Type B pancreatic cell (in vitro differentiated cells): ENCODE data around the gene SYPL2. TPM values are rescaled to one million over a fixed set of nuclear protein-coding genes. Genes with fewer than 3 reads are reported as not detected.
"Not testable (repeated sequence)": the region's sequence is repeated elsewhere in the genome, so short reads cannot be mapped to it uniquely, and the experiment has no call there.

ENCODE experiments used
- DNase-seq: peaks from one replicate; pipeline ENCODE4 v3.0.0; 2021; ENCODE audit warnings: mixed read lengths; ENCODE audit not compliant: unreplicated experiment; ENCODE audit errors: extremely low spot score
- H3K27ac Mint-ChIP-seq: 2 replicates; pipeline ENCODE4 v1.8.0; 2021; ENCODE audit warnings: mild to moderate bottlenecking, mixed read lengths
- H3K27me3 Mint-ChIP-seq: 2 replicates; pipeline ENCODE4 v1.8.0; 2021; ENCODE audit warnings: mixed read lengths
- H3K36me3 Mint-ChIP-seq: 2 replicates; pipeline ENCODE4 v1.8.0; 2021; ENCODE audit warnings: mixed read lengths
- H3K4me1 Mint-ChIP-seq: one replicate; pipeline ENCODE4 v1.8.0; 2021; ENCODE audit warnings: mixed read lengths; ENCODE audit not compliant: unreplicated experiment
- H3K4me3 Mint-ChIP-seq: 2 replicates; pipeline ENCODE4 v1.8.0; 2021; ENCODE audit warnings: mild to moderate bottlenecking, mixed read lengths
- H3K9me3 Mint-ChIP-seq: 2 replicates; pipeline ENCODE4 v1.8.0; 2021; ENCODE audit warnings: mixed read lengths
- total RNA-seq: library from RNA; stranded (reverse); gene quantifications from 2 replicates; pipeline ENCODE4 v1.2.1, GENCODE V29; 2021; ENCODE audit warnings: low replicate concordance
- TF ChIP-seq, protein P1 (sequence below): fragments of 200-600 bp; sonication (generic); conservative IDR thresholded peaks from 2 replicates; pipeline ENCODE4 v1.5.0; 2021; ENCODE audit warnings: antibody characterized with exemption, mild to moderate bottlenecking

Gene SYPL2
- total RNA-seq, 1 donor from 2014 or later = 0.58 TPM

DNA sequence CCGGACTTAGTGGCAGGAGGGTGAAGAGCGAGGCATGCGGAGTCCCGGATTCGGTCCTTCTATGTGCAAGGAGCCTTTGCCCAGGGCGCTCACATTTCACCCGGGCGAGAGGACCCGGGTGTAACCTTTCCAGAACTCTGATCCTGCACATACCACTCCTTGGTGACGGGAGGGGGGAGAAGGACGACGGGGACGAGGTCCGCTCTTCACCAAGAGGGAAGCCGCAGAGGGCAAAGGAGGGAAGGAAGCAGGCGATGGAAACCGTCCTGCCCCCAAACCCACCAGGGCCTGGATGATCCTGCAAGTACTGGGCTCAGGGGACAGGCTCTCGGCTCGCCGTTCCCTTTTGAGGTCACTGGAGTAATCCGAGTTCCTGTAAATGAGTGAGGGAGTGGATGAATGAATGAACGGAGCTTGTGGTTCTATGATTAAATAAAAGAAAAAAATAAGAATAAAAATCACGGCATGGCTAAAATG lies 993 bp downstream of the SYPL2 start:
- Mint-ChIP-seq H3K27ac (no peak overlapping the region), H3K36me3 (no peaks in the 10 kb centered on the region), H3K4me1 (no peaks in the 10 kb centered on the region), H3K4me3 (peak overlapping the region; percentile 72), H3K9me3 (no peaks in the 10 kb centered on the region), H3K27me3 (peaks cover 90% of the 10 kb centered on the region)
- DNase-seq = no peak
- TF ChIP-seq, protein P1, sequence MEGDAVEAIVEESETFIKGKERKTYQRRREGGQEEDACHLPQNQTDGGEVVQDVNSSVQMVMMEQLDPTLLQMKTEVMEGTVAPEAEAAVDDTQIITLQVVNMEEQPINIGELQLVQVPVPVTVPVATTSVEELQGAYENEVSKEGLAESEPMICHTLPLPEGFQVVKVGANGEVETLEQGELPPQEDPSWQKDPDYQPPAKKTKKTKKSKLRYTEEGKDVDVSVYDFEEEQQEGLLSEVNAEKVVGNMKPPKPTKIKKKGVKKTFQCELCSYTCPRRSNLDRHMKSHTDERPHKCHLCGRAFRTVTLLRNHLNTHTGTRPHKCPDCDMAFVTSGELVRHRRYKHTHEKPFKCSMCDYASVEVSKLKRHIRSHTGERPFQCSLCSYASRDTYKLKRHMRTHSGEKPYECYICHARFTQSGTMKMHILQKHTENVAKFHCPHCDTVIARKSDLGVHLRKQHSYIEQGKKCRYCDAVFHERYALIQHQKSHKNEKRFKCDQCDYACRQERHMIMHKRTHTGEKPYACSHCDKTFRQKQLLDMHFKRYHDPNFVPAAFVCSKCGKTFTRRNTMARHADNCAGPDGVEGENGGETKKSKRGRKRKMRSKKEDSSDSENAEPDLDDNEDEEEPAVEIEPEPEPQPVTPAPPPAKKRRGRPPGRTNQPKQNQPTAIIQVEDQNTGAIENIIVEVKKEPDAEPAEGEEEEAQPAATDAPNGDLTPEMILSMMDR = no peak

DNA sequence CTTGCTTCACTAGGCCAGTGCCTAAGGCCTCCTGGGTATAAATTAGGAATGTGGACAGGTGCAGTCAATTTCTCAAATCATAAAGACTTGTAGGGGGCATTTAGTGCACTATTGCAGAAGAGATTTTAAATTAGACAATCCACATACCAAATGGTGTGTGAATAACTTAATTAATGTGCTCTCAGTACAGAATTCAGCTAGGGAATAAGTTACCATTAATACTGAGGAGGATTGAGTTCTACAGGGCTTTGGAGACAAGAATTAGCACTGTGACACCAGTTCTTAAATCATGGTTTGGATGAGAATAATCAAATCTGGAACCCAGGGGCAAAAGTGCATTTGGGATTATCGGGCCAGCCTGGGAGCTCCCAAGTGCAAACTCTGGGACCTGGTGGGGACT lies 1.7 kb downstream of the SYPL2 start:
- H3K4me1 Mint-ChIP-seq = no peaks in the 10 kb centered on the region
- no peaks in the 10 kb centered on the region for H3K36me3 Mint-ChIP-seq
- H3K27me3 Mint-ChIP-seq = peaks cover 90% of the 10 kb centered on the region
- no peaks in the 10 kb centered on the region for H3K9me3 Mint-ChIP-seq
- peak overlapping the region; percentile 72 for H3K4me3 Mint-ChIP-seq
- H3K27ac Mint-ChIP-seq = no peak overlapping the region
- DNase-seq = no peak
- TF ChIP-seq, protein P1 = no peak

DNA sequence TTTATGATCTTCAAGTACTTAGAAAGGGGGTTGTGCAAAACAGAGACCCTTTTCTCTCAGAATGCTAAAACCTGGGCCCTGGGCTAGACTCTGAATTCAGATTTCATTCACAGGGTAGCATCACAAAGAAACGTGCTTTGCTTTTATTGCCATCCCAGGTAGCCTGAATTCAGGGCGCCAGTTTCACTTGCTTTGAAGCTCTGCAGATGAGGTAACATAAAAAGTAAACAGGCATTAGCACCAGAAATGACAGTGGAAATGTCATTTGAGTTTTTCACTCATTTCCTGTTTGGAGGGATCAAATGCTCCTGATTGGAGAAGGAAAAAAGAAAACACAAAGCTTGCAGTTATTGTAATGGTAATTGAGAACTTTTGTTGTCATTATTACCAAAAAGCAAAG lies 2.6 kb downstream of the SYPL2 start:
- TF ChIP-seq, protein P1 = no peak
- H3K36me3 Mint-ChIP-seq = no peaks in the 10 kb centered on the region
- no peaks in the 10 kb centered on the region for H3K9me3 Mint-ChIP-seq
- peaks cover 90% of the 10 kb centered on the region for H3K27me3 Mint-ChIP-seq
- H3K27ac Mint-ChIP-seq = no peak overlapping the region
- DNase-seq = no peak
- H3K4me3 Mint-ChIP-seq = no peak overlapping the region
- H3K4me1 Mint-ChIP-seq = no peaks in the 10 kb centered on the region

DNA sequence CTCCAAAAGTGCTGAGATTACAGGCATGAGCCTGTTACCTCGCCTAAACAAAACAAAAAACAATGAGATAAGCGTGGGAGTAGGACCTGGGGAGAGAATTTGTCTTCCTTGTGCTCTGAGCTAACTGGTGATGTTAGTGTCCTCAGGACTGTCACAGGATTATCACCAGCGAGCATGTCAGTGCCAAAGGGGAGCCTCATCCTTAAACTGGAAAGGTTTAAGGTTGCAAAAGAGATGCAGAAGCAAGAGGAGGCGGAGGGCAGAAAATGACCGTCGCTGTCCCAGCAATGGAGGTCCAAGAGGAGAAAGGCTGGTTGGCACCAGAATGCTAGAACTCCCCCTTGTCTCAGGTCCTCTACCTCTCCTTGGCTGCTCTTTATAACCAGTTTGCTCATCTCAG lies 3.9 kb downstream of the SYPL2 start:
- Mint-ChIP-seq H3K4me1 (no peaks in the 10 kb centered on the region), H3K4me3 (no peak overlapping the region), H3K36me3 (no peaks in the 10 kb centered on the region), H3K9me3 (no peaks in the 10 kb centered on the region), H3K27ac (no peak overlapping the region), H3K27me3 (peaks cover 89% of the 10 kb centered on the region)
- TF ChIP-seq, protein P1 = no peak
- DNase-seq = no peak

DNA sequence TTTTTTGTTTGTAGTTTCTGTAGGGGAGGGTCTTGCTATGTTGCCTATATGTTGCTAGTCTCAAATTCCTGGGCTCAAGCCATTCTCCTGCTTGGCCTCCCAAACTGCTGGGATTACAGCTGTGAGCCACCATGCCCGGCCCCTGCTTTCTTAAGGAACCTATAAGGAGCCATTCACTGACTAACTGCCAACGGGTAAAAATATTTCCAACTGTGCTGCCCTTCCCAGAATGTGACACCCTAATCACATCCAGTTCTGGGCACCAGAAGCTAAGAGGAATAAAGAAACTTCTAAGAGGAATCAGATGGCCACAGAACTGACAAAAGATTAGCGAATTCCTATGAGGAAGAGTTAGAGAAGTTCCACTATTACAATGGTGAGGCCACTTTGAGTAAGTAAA lies 6.4 kb downstream of the SYPL2 start:
- no peaks in the 10 kb centered on the region for H3K9me3 Mint-ChIP-seq
- no peak overlapping the region for H3K27ac Mint-ChIP-seq
- H3K4me3 Mint-ChIP-seq = no peak overlapping the region
- peaks cover 87% of the 10 kb centered on the region for H3K27me3 Mint-ChIP-seq
- TF ChIP-seq, protein P1 = no peak
- DNase-seq = no peak
- H3K4me1 Mint-ChIP-seq = no peaks in the 10 kb centered on the region
- no peaks in the 10 kb centered on the region for H3K36me3 Mint-ChIP-seq

DNA sequence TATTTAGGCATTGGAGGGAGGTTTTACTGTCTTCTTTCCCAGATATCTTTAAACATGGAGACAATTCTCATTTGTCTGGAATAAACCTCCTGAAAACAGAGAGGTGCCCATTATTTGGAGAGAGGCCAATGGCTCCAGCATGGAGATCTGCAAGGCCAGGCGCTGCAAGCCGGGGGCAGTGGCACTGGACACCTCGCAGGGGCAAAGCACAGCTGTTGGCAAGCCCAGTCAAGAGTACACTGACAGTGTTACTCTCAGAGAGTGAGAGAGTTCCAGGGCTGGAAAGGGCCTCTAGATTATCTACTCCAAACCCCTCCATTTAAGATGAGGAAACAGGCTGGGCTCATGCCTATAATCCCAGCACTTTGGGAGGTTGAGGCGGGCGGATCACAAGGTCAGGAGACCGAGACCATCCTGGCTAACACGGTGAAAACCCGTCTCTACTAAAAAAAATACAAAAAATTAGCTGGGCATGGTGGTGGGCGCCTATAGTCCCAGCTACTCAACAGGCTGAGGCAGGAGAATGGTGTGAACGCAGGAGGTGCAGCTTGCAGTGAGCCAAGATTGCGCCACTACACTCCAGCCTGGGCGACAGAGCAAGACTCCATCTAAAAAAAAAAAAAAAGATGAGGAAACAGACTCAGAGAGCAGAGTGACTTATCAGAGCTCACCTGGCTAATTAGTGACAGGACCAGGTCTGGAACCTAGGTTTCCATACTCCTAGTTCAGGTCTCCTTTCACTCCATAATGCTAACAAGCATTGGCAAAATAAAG lies 7.1 kb downstream of the SYPL2 start:
- H3K4me1 Mint-ChIP-seq, DNase-seq, H3K36me3 Mint-ChIP-seq, H3K9me3 Mint-ChIP-seq, H3K27ac Mint-ChIP-seq, H3K4me3 Mint-ChIP-seq: not testable (repeated sequence)
- peaks cover 84% of the 10 kb centered on the region for H3K27me3 Mint-ChIP-seq
